ENCODE measurements around the gene SH3GL3.

SH3GL3 gene

GRCh38 chr15:83514584-83514983, 67.4 kb downstream of the SH3GL3 start:
- no peak for DNase-seq

- DNase-seq: no peak
Observed at GRCh38 chr15:83515164-83515563, 68.0 kb downstream of the SH3GL3 start.

DNA sequence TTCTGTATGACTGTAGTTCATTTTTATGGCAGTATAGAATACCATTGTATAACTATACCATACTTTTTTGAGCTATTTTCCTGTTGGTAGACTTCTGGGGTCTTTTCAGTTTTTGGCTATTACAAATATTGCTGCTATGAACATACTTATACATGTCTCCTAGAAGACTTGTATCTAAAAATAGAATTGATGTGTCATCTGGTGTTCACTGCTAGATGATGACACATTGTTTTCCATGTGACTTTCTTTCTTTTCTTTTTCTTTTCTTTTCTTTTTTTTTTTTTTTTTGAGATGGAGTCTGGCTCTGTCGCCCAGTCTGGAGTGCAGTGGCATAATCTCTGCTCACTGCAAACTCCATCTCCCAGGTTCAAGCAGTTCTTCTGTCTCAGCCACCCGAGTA, 69.8 kb downstream of the SH3GL3 start:
- DNase-seq: no peak

DNA sequence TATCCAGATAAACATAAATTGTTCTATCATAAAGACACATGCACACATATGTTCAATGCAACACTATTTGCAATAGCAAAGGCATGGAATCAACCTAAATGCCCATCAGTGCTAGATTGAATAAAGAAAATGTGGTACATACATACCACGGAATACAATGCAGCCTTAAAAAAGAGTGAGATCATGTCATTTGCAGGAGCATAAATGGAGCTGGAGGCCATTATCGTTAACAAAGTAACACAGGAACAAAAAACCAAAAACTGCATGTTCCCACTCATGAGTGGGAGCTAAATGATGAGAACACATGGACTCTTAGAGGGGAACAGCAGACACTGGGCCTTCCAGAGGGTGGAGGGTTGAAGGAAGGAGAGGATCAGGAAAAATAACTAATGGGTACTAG, 79.2 kb downstream of the SH3GL3 start:
- no peak for DNase-seq

DNA sequence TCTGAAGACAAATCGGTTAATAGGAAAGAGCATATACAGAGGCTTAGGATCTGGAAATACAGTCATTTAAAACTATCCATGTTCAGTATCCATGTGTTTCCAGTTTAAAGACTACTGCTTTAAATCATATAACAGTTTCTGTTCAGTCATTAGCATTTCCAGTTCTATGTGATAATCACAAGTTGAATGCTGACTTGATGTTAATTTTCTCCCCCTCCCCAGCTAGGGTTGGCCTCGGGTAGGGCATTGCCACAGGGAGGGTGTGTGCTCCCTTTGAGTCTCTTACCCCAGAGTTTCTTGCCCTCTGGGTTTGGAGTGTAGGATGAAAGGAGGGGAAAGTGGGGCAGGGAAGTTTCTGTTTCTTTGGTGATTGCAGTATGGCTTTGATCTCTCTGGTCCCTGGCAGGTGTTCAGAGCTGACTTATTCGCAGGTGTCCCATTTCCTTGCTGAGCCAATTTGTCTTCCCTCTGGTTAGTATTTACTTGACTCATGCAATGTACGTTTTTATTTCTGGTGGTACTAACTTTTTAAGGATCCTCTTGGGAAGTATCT, 86.3 kb downstream of the SH3GL3 start:
- no peak for DNase-seq

GRCh38 chr15:83537606-83538005, 90.5 kb downstream of the SH3GL3 start:
- DNase-seq: no peak

- no peak for DNase-seq
Observed at GRCh38 chr15:83538682-83539081, 91.5 kb downstream of the SH3GL3 start.

DNA sequence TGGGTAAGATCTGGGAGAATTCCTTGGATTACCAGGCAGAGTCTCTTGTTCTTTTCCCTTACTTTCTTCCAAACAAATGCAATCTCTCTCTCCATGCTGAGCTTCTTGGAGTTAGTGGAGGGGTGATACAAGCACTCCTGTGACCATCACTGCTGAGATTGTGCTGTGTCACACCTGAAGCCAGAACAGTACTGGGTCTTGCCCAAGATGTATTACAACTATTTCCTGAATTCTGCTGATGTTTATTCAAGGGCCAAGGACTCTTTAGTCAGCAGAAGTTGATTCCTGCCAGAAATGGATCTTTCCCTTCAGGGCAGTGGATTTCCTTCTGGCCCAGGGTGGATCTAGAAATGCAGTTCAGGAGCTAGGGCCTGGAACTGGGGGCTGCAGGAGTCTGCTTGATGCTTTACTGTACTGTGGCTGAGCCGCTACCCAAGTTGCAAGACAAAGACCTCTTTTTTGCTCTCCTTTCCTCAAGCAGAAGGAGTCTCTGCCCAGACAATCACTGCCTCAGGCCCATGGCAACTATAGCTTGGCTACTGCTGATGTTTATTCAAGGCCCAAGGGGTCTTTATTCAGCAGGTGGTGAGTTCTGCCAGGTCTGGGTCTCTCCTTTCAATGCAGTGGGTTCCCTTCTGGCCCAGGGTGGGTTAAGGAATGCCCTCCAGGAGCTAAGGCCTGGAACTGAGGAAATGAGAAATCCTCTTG, 98.8 kb downstream of the SH3GL3 start:
- DNase-seq: no peak

DNA sequence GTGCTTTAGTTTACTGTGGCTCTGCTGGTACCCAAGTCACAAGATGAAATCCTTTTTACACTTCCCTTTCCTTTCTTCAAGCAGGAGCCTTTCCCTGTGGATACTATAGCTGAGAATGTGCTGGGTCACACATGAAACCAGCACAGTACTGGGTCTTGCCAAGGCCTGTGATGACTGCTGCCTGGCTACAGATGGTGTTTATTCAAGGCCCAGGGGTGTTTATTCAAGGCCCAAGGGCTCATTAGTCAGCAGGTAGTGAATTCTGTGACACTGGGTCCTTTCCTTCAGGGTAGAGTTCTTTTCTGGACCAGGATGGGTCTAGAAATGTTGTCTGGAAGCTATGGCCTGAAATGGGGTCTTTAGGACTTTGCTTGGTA, 99.4 kb downstream of the SH3GL3 start:
- DNase-seq: no peak

GRCh38 chr15:83547168-83547567, 100.0 kb downstream of the SH3GL3 start:
- DNase-seq: no peak

DNA sequence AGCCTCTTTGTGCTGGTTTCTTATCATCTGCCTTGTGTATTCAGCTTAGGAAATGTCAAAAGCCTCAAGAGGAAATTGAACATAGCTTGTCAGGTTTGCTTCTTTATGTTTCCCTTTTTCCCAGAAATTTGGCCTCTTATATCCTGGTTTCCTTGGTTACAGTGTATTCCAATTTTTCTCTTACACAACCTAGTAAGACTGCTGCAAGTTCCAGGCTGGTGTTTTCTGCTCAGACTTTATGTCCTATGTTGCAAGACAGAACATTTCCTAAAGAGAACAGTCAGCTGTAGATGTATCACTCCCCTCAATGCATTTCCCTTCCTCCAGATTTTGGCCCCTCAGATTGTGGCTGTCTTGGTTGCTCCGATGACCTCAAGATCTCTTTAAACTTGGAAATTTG, 102.5 kb downstream of the SH3GL3 start:
- no peak for DNase-seq

- no peak for DNase-seq
Observed at GRCh38 chr15:83554558-83554957, 107.4 kb downstream of the SH3GL3 start.

- DNase-seq: no peak
Observed at GRCh38 chr15:83555383-83555782, 108.2 kb downstream of the SH3GL3 start.

DNA sequence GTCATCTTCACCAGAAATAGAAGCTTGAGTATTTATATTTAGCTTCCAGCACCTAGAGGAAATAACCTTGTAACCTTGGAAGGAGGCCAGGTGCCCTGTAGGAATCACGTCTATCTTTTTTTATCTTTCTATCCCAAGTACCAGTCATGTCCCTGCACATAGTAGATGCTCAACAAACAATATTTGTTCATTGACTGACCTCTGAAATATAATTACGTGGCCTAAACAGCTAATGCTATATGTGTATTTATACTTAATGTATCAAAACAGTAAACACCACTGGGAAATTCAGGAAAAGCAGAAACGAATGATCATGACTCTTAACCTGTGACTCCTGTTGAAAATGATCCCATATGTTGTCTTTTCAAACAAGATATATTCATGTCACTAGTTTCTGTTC, 108.9 kb downstream of the SH3GL3 start:
- no peak for DNase-seq

GRCh38 chr15:83556754-83557153, 109.6 kb downstream of the SH3GL3 start:
- DNase-seq: no peak

DNA sequence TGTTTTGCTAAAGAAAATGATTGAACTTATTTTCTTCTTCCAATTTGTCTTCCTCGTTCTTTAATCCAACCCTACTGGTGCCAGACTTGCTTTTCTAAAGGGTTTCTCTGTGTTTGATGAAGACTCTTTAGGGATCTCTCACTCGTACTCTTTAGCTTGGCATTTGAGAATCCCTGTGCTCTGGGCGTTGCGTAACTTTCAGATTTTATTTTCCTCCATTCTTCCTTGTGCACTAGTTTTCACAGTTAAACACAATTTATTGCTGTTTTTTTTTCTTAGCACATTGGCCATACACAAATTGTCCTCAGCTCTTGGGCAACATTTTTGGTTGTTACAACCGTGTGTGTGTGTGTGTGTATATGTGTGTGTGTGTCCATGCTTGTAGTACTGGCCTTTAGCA, 111.0 kb downstream of the SH3GL3 start:
- DNase-seq: no peak

GRCh38 chr15:83559310-83559966, 112.3 kb downstream of the SH3GL3 start:
- DNase-seq: peak; percentile 17

DNA sequence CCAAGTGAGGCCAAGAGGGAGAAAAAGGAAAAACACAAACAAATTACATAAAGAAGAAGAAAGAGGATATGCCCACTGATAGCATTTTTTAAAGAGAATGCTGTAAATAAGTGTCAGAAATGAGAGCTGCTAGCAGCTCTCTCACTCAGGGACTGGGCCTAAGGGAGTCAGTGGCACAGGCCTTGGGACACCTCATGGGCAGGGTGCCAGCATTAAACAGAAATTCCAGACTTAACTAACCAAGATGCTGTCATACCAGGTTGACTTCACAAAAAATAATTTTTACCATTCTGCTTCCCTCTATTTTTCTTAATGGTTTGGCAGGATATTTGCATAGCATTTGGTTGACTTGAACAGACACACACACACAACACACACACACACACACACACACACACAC, 114.5 kb downstream of the SH3GL3 start:
- DNase-seq: no peak

GRCh38 chr15:83565138-83565537, 118.0 kb downstream of the SH3GL3 start:
- DNase-seq: no peak

GRCh38 chr15:83565553-83566159, 118.5 kb downstream of the SH3GL3 start:
- no peak for DNase-seq

DNA sequence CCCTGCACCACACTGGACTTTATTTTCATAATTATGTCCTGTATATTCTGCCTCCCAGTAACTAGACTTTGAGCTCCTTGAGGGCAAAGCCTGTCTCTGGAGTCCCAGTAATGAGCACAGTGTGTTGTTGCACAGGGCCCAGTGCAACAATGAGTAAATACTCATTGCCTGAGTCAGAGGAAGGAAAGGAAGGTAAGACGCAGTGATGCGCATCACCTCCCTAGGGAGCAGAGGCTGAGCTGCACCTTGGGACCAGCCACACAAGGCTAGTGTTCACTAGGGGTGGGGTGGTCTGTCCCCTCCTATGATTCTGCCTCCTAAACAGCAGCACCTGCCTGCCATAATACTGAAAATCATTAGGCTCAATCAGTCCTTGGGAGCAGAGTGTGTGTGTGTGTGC, 120.2 kb downstream of the SH3GL3 start:
- no peak for DNase-seq

DNA sequence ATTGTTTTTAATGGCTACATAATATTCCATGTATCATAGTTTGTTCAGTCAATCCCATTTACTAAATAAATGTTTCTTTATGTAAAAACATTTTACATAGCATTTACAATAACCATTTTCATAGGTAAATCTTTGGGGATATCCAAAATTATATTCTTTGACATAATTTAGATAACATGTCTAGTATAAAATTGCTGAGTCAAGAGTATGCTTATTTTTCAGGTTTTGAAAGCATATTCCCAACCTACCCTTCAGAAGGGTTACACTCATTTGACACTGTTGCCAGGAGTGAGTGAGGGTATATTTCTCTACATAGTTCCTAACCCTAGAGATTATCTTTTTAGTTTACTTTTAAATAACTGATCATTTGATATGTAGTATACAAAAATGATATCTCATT, 122.2 kb downstream of the SH3GL3 start:
- no peak for DNase-seq

DNA sequence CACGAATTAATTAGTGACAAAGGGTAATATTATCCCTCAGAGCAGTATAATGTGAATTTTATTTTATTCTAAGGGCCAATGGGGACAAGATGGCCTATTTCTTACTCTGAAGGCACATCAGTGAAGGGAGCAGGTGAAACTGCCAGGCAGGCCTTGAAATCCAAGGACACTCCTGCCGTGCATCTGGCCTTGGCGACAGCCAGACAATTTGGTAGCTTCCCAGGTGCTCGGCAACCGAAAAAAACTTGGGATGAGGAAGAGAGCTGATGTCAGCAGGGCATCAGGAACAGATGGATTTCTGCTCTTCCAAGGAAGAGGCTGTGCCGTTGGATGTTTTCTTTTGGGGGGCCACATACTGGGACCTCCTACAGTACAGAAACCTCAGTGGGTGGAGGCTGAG, 123.6 kb downstream of the SH3GL3 start:
- no peak for DNase-seq

All from NCI-H146 (cell line).